H1 (cell line): ENCODE results near the gene RAB1B. TPM values are rescaled to one million over a fixed set of nuclear protein-coding genes. Genes with fewer than 3 reads are reported as not detected.

Source experiments
- CTCF ChIA-PET: fragments of 300-600 bp; sonication (Branson Sonifier 250); formaldehyde crosslinking; loops from one replicate; lab custom pipeline; 2021; ENCODE audit not compliant: partially characterized antibody; lab: Charles Lee
- POLR2A ChIA-PET: fragments of 300-600 bp; sonication (Branson Sonifier 250); formaldehyde crosslinking; loops from one replicate; lab custom pipeline; 2021; ENCODE audit warnings: inconsistent platforms; ENCODE audit not compliant: partially characterized antibody; lab: Charles Lee
- DNase-seq, 2 experiments: peaks; one replicate each; pipeline versions ENCODE4 v3.0.0 to v3.0.0-alpha.2; 2010 to 2022; ENCODE audit warnings: low spot score in 2 of 2, low read depth in 1 of 2, mixed read lengths in 1 of 2
- FAIRE-seq: peaks from 2 replicates; lab custom pipeline; 2011; peaks lifted over from hg19 to GRCh38; lab: Jason Lieb, UNC
- H2AFZ ChIP-seq: 2 replicates; pipeline ENCODE4 v1.8.1; 2012; ENCODE audit warnings: low read length, inconsistent platforms
- H2AK5ac ChIP-seq: 2 replicates; pipeline ENCODE4 v1.6.1; 2013; ENCODE audit warnings: low read depth, low read length
- H2BK120ac ChIP-seq: replicated peaks from 2 replicates; pipeline ENCODE3; 2013; ENCODE audit warnings: low read depth, low read length, inconsistent platforms
- H2BK12ac ChIP-seq: 2 replicates; pipeline ENCODE4 v1.6.1; 2013; ENCODE audit warnings: low read depth, low read length
- H2BK15ac ChIP-seq: 2 replicates; pipeline ENCODE4 v1.6.1; 2013; ENCODE audit warnings: low read length
- H2BK20ac ChIP-seq: 2 replicates; pipeline ENCODE4 v1.6.1; 2013; ENCODE audit warnings: low read length
- H2BK5ac ChIP-seq: 2 replicates; pipeline ENCODE4 v1.6.1; 2013; ENCODE audit warnings: low read depth, low read length
- H3K14ac ChIP-seq: 2 replicates; pipeline ENCODE4 v1.6.1; 2013; ENCODE audit warnings: inconsistent platforms; ENCODE audit not compliant: insufficient read length
- H3K18ac ChIP-seq: 2 replicates; pipeline ENCODE4 v1.6.1; 2013; ENCODE audit warnings: low read length; ENCODE audit errors: extremely low read depth
- H3K23ac ChIP-seq: 2 replicates; pipeline ENCODE4 v1.6.1; 2013; ENCODE audit warnings: inconsistent platforms; ENCODE audit not compliant: insufficient read length
- H3K23me2 ChIP-seq: 2 replicates; pipeline ENCODE4 v1.6.1; 2013; ENCODE audit warnings: low read depth, low read length
- H3K27ac ChIP-seq: 2 replicates; pipeline ENCODE4 v1.6.1; 2011; ENCODE audit warnings: low read depth, low read length, inconsistent platforms
- H3K27me3 ChIP-seq, 4 experiments: replicated peaks in 1 of 4; 1 replicate in 1 of 4; 2 replicates in 3 of 4; pipeline versions ENCODE4 v1.6.1 to v1.8.1; 2011 to 2013; ENCODE audit warnings: low read length in 3 of 4, mild to moderate bottlenecking in 3 of 4, inconsistent platforms in 2 of 4, mixed read lengths in 2 of 4, moderate library complexity in 1 of 4; ENCODE audit not compliant: control insufficient read depth in 3 of 4, insufficient read depth in 3 of 4; ENCODE audit errors: extremely low read depth in 1 of 4
- H3K36me3 ChIP-seq, 4 experiments: 2 replicates each; pipeline versions ENCODE4 v1.6.1 to v1.8.1; 2011 to 2013; ENCODE audit warnings: mild to moderate bottlenecking in 4 of 4, low read length in 3 of 4, moderate library complexity in 2 of 4, control low read depth in 1 of 4, inconsistent platforms in 1 of 4; ENCODE audit not compliant: insufficient read depth in 4 of 4, control insufficient read depth in 2 of 4
- H3K4ac ChIP-seq: replicated peaks from 2 replicates; pipeline ENCODE3; 2013; ENCODE audit warnings: low read length, low read depth, mixed read lengths, inconsistent platforms; ENCODE audit not compliant: insufficient read length
- H3K4me1 ChIP-seq, 4 experiments: replicated peaks in 1 of 4; 1 replicate in 1 of 4; 2 replicates in 3 of 4; pipeline versions ENCODE4 v1.6.1 to v1.8.1; 2011 to 2013; ENCODE audit warnings: low read length in 3 of 4, inconsistent platforms in 2 of 4, mixed read lengths in 1 of 4; ENCODE audit not compliant: insufficient read depth in 4 of 4, control insufficient read depth in 3 of 4
- H3K4me2 ChIP-seq, 2 experiments: 2 replicates each; pipeline versions ENCODE4 v1.6.1 to v1.8.1; 2011 to 2013; ENCODE audit warnings: low read depth in 2 of 2, low read length in 2 of 2, control low read depth in 1 of 2, inconsistent platforms in 1 of 2, mild to moderate bottlenecking in 1 of 2; ENCODE audit not compliant: insufficient read depth in 1 of 2
- H3K4me3 ChIP-seq, 4 experiments: fragments of 200-600, 300-600 bp in 1 of 4; sonication (generic), shearing (Covaris generic), sonication (Bioruptor Twin) in 1 of 4; 2 replicates each; pipeline versions ENCODE4 v1.5.1 to v1.8.1; 2011 to 2016; ENCODE audit warnings: low read length in 4 of 4, low read depth in 3 of 4, control low read depth in 2 of 4, inconsistent platforms in 2 of 4, mild to moderate bottlenecking in 2 of 4, mixed read lengths in 1 of 4, moderate library complexity in 1 of 4; ENCODE audit not compliant: insufficient read depth in 2 of 4; ENCODE audit errors: extremely low read depth in 1 of 4
- H3K56ac ChIP-seq: replicated peaks from 2 replicates; pipeline ENCODE3; 2013; ENCODE audit warnings: low read depth, mild to moderate bottlenecking, mixed read lengths, low read length, inconsistent platforms; ENCODE audit not compliant: insufficient read length
- H3K79me1 ChIP-seq: 2 replicates; pipeline ENCODE4 v1.6.1; 2013; ENCODE audit warnings: low read depth, low read length, control low read depth
- H3K79me2 ChIP-seq, 2 experiments: 2 replicates each; pipeline versions ENCODE4 v1.6.1 to v1.8.1; 2012 to 2013; ENCODE audit warnings: low read length in 2 of 2, mild to moderate bottlenecking in 2 of 2, inconsistent platforms in 1 of 2; ENCODE audit not compliant: insufficient read depth in 2 of 2, control insufficient read depth in 1 of 2
- H3K9ac ChIP-seq, 4 experiments: replicated peaks in 1 of 4; 1 replicate in 1 of 4; 2 replicates in 3 of 4; pipeline versions ENCODE4 v1.6.1 to v1.8.1; 2011 to 2013; ENCODE audit warnings: low read depth in 3 of 4, low read length in 3 of 4, control low read depth in 2 of 4, mild to moderate bottlenecking in 2 of 4, moderate library complexity in 2 of 4, inconsistent platforms in 1 of 4; ENCODE audit errors: extremely low read depth in 1 of 4
- H3K9me3 ChIP-seq, 2 experiments: 2 replicates each; pipeline versions ENCODE4 v1.6.1 to v1.8.1; 2012 to 2013; ENCODE audit warnings: mild to moderate bottlenecking in 2 of 2, moderate library complexity in 2 of 2, control low read depth in 1 of 2, inconsistent platforms in 1 of 2, low read depth in 1 of 2, low read length in 1 of 2, mixed read lengths in 1 of 2; ENCODE audit not compliant: insufficient read depth in 2 of 2
- H4K20me1 ChIP-seq, 2 experiments: replicated peaks in 1 of 2; 2 replicates each; pipeline versions ENCODE3 to v1.8.1; 2011 to 2013; ENCODE audit warnings: inconsistent platforms in 2 of 2, low read length in 2 of 2, mild to moderate bottlenecking in 1 of 2; ENCODE audit not compliant: insufficient read depth in 2 of 2, control insufficient read depth in 1 of 2
- H4K5ac ChIP-seq: 2 replicates; pipeline ENCODE4 v1.6.1; 2013; ENCODE audit warnings: low read length, low read depth, mixed read lengths, inconsistent platforms; ENCODE audit not compliant: insufficient read length
- H4K8ac ChIP-seq: 2 replicates; pipeline ENCODE4 v1.8.0; 2013; ENCODE audit warnings: mild to moderate bottlenecking, moderate library complexity, low read length, inconsistent platforms; ENCODE audit not compliant: insufficient read depth; ENCODE audit errors: extremely low read depth
- H4K91ac ChIP-seq: replicated peaks from 2 replicates; pipeline ENCODE3; 2013; ENCODE audit warnings: low read length, mixed read lengths, inconsistent platforms; ENCODE audit not compliant: insufficient read length
- TBP ChIP-seq: IDR thresholded peaks from 2 replicates; pipeline ENCODE4 v1.6.1; 2011; ENCODE audit warnings: low read depth, low read length, improper control_type of control experiment
- WGBS, 2 experiments: shearing (Covaris generic) in 1 of 2; methylation state at CpG; one replicate each; pipeline versions ENCODE4 v1.1.6 to v1.1.7; 2013 to 2015; ENCODE audit warnings: low lambda C conversion rate in 2 of 2, mixed read lengths in 2 of 2, inconsistent platforms in 1 of 2, low coverage in 1 of 2, missing lambda C conversion rate in 1 of 2; ENCODE audit not compliant: insufficient replicate concordance in 2 of 2, insufficient coverage in 1 of 2, insufficient read length in 1 of 2; ENCODE audit errors: extremely low coverage in 1 of 2, missing lambda C conversion rate in 1 of 2; 5-methylcytosine and 5-hydroxymethylcytosine counted together
- polyA plus RNA-seq, 7 experiments: library from polyadenylated mRNA; depleted of rRNA in 3 of 7; stranded (reverse) in 5 of 7; unstranded in 2 of 7; fragments of >200 nt in 5 of 7; fragments of 200-250 nt in 2 of 7; gene quantifications; 1 replicate in 5 of 7; 2 replicates in 1 of 7; 4 replicates in 1 of 7; pipeline versions ENCODE4 v1.2.1 to v1.2.3, GENCODE V29; 2011 to 2013; ENCODE audit warnings: missing spikeins in 2 of 7, mixed read lengths in 2 of 7
- total RNA-seq: library from RNA; stranded (reverse); fragmentation: NEBNext Ultra II Directional; extraction: Animal tissue kit (Norgen Biotek cat#: 25700); gene quantifications from 2 replicates; pipeline ENCODE4 v1.2.1, GENCODE V29; 2021

Gene RAB1B
- total and polyA plus RNA-seq, 2 of the 8 experiments (the other 6 are each of a cell fraction or from before 2014, with no cell fraction given), result 100 to 217 TPM

GRCh38 chr11:66219846-66220565 lies 48.4 kb upstream of the RAB1B start:
- Histone ChIP-seq H3K4me2 (no peak overlapping the region), H2BK15ac (no peak overlapping the region), H2BK120ac (no peak overlapping the region), H2AK5ac (no peak overlapping the region), H4K20me1 (peaks cover 1% of the 10 kb centered on the region in 2 experiments), H3K23me2 (no peaks in the 10 kb centered on the region), H3K23ac (no peak overlapping the region), H3K4ac (no peak overlapping the region), H3K36me3 (peaks cover 0 to 3% (median 0%) of the 10 kb centered on the region in 4 experiments; a peak in 3 of 8 replicates), H2BK12ac (0 out of 2 replicates have a peak overlapping the region, but pooled peaks have one; percentile 17), H3K56ac (no peak overlapping the region), H3K14ac (no peak overlapping the region), H3K9me3 (no peaks in the 10 kb centered on the region), H3K4me3 (no peak overlapping the region), H2BK5ac (no peak overlapping the region), H4K8ac (no peak overlapping the region), H3K79me1 (no peaks in the 10 kb centered on the region), H3K18ac (no peak overlapping the region), H3K4me1 (peaks cover 0 to 2% (median 0%) of the 10 kb centered on the region in 4 experiments; a peak in 1 of 7 replicates), H3K9ac (no peak overlapping the region), H4K91ac (no peak overlapping the region), H3K27me3 (no peaks in the 10 kb centered on the region), H3K79me2 (no peaks in the 10 kb centered on the region), H2BK20ac (no peak overlapping the region), H3K27ac (no peak overlapping the region), H4K5ac (no peak overlapping the region), H2AFZ (no peak overlapping the region)
- FAIRE-seq (no peak), DNase-seq (no peak)
- CTCF ChIA-PET, result interaction anchor here (0.7 to 10.1 kb wide), 5 partner anchors 16 to 169 kb away, joined by 3 to 123 read pairs (median 5); no protein-coding TSS in a partner anchor
- no peak for TF ChIP-seq TBP
- POLR2A ChIA-PET, result interaction anchor here (0.5 to 1.5 kb wide), 4 partner anchors 12 to 167 kb away, joined by 3 to 4 read pairs (median 3); no protein-coding TSS in a partner anchor
- 92% methylated on average over 19 of the region's 19 CpGs; no CpG with 5 or more reads in 1 of the 2 experiments for WGBS, 2 experiments
